ENCODE data around the gene SEMA6B. TPM values are rescaled to one million over a fixed set of nuclear protein-coding genes. Genes with fewer than 3 reads are reported as not detected.

The SEMA6B gene
- total and polyA plus RNA-seq, 2 donors (not counting 3 experiments of a cell fraction or from before 2014, with no cell fraction given): 97.8 to 176 TPM

GRCh38 chr19:4602173-4602788 is 42.8 kb upstream of the SEMA6B start:
- DNase-seq (ENCODE audit: low read depth, low spot score) (no peak), FAIRE-seq (no peak)
- H3K4me2 ChIP-seq (ENCODE audit: insufficient read depth, low read length): no peak overlapping the region
- BruUV-seq (replicated peaks): no TSS peak
- no peaks in the 10 kb centered on the region for H3K4me1 ChIP-seq (ENCODE audit: control insufficient read depth, extremely low read depth, insufficient read depth, low read length)
- H3K27ac ChIP-seq (ENCODE audit: insufficient read depth, low read depth, low read length): no peak overlapping the region
- no peaks in the 10 kb centered on the region for H3K36me3 ChIP-seq (ENCODE audit: control insufficient read depth in 2 of 2, extremely low read depth in 1 of 2, insufficient read depth in 2 of 2, low read length in 2 of 2)
- H3K27me3 ChIP-seq (ENCODE audit: control insufficient read depth in 2 of 2, insufficient read depth in 2 of 2, low read length in 2 of 2): peaks cover 0 to 2% of the 10 kb centered on the region in 2 experiments
- H3K9ac ChIP-seq (replicated peaks; ENCODE audit: extremely low read depth, insufficient read depth, low read length): no peak overlapping the region
- POLR2A ChIA-PET: no interaction called here
- H2AFZ ChIP-seq (ENCODE audit: low read depth, low read length): no peak overlapping the region
- no peaks in the 10 kb centered on the region for H3K79me2 ChIP-seq (ENCODE audit: control insufficient read depth, insufficient read depth, low read length)
- CTCF ChIA-PET: no interaction called here
- H3K9me3 ChIP-seq (replicated peaks; ENCODE audit: control insufficient read depth, insufficient read depth, low read length): no peaks in the 10 kb centered on the region
- no peaks in the 10 kb centered on the region for H4K20me1 ChIP-seq (replicated peaks; ENCODE audit: control insufficient read depth, extremely low read depth, insufficient read depth, low read length)
- TF ChIP-seq, protein P1, sequence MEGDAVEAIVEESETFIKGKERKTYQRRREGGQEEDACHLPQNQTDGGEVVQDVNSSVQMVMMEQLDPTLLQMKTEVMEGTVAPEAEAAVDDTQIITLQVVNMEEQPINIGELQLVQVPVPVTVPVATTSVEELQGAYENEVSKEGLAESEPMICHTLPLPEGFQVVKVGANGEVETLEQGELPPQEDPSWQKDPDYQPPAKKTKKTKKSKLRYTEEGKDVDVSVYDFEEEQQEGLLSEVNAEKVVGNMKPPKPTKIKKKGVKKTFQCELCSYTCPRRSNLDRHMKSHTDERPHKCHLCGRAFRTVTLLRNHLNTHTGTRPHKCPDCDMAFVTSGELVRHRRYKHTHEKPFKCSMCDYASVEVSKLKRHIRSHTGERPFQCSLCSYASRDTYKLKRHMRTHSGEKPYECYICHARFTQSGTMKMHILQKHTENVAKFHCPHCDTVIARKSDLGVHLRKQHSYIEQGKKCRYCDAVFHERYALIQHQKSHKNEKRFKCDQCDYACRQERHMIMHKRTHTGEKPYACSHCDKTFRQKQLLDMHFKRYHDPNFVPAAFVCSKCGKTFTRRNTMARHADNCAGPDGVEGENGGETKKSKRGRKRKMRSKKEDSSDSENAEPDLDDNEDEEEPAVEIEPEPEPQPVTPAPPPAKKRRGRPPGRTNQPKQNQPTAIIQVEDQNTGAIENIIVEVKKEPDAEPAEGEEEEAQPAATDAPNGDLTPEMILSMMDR (IDR thresholded peaks at IDR 0.05; ENCODE audit: extremely low read depth in 1 of 2, insufficient read depth in 1 of 2, low read depth in 1 of 2, low read length in 2 of 2): no peak
- TF ChIP-seq GATA2 (IDR thresholded peaks at IDR 0.05; ENCODE audit: insufficient read depth, insufficient read length, low read depth, low read length) (no peak), FOS (IDR thresholded peaks at IDR 0.05; ENCODE audit: borderline replicate concordance, insufficient read depth, low read length) (no peak), MYC (IDR thresholded peaks at IDR 0.05; ENCODE audit: low read depth, low read length) (no peak), JUN (IDR thresholded peaks at IDR 0.05; ENCODE audit: borderline replicate concordance, insufficient read depth, insufficient read length, low read depth) (no peak), EZH2 (IDR thresholded peaks at IDR 0.05; ENCODE audit: borderline replicate concordance, low read depth, low read length, severe bottlenecking) (no peak), POLR2AphosphoS5 (IDR thresholded peaks at IDR 0.05; ENCODE audit: insufficient read depth, low read depth, low read length) (no peak)
- no peaks in the 10 kb centered on the region for H3K9me1 ChIP-seq (replicated peaks; ENCODE audit: control insufficient read depth, extremely low read depth, insufficient read depth, low read length)
- dilution Hi-C loops (cut with MboI; ENCODE audit: extremely low pct_ligation_motif_present, low sequenced_read_pairs) (no loop called here), intact Hi-C loops (cut with micrococcal nuclease) (no loop called here)
- no peak overlapping the region for H3K4me3 ChIP-seq (replicated peaks in 1 of 3; ENCODE audit: insufficient read depth in 1 of 3, low read depth in 1 of 3, low read length in 3 of 3)

Measured in endothelial cell of umbilical vein (primary cell).